SH-SY5Y (cell line): ENCODE data around the gene SEMA5B.

Experiments
- GATA2 ChIP-seq: IDR thresholded peaks from 2 replicates; pipeline ENCODE4 v1.6.1; 2011; ENCODE audit warnings: mild to moderate bottlenecking, low read depth, low read length
- GATA3 ChIP-seq: IDR thresholded peaks from 2 replicates; pipeline ENCODE4 v1.6.1; 2011; ENCODE audit warnings: low read depth, mild to moderate bottlenecking, low read length, moderate library complexity

SEMA5B gene

DNA sequence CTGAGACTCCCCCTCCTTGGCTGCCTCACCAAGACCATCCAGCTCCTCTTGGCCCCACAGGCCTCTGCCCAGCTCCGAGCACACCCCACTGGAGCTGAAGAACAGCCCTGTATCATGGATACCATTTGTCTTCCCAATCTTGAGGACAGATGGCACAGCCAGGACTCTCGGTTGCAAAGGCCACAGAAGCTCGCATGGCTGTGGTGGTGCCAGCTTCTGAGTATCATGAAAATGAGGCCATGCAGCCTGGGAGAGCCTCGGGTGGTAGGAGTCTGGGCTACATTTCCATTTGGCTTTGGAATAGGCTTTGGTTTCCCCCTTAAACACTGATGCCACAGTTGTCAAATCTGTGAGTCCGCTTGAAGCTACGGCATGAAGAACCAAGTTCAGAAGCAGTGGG is 106.6 kb downstream of the SEMA5B start:
- TF ChIP-seq GATA2: no peak
- TF ChIP-seq GATA3: no peak

DNA sequence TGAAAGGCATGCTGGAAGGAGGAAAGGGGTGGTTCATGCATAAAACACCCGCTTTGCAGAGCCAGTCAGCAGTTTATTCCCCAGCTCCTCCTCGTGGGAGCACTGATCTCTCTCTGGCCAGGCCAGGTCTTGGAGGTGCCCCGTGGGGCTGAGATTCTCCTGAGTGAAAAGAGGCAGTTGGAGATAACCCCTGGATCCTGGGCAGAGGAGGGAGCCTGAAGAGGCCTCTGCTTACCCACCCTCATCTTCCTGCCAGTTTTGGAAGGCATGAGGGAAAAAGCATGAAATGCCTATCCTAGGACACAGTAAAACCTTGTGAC is 108.3 kb downstream of the SEMA5B start:
- no peak for TF ChIP-seq GATA3
- no peak for TF ChIP-seq GATA2

DNA sequence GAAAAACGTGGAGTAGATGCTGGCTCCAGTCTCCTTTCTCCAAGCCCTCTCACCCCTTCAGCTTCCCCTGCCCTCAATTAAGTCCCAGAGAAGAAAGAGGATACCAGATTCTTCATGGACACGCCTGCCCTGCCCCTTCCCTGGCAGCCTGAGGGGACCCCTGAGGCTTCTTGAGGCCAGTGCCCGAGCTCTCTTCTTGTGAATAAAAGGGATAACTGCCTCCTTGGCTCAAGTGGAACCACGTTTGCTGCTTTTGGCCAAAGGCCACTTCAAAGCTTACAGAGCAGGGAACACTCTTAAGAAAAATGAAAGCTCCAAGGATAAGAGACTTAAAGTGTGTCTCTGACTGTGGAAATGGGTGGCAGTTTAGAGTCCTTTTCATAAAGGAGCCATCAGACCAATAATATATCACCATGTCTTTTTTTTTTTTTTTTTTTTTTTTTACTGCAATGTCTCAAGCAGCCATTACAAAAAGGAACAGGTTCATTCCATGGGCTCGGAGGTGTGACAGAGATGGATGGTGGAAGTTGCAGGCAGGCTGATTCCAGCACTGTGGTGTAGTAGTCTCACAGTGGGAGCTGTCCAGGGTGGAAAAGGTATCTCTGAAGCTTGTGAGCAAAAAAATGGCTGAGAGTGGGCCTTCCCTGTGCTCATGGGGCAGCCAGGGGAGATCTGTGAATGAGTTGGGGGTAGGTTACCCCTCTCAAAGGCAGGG is 108.8 kb downstream of the SEMA5B start:
- TF ChIP-seq GATA2 (no peak), GATA3 (no peak)

DNA sequence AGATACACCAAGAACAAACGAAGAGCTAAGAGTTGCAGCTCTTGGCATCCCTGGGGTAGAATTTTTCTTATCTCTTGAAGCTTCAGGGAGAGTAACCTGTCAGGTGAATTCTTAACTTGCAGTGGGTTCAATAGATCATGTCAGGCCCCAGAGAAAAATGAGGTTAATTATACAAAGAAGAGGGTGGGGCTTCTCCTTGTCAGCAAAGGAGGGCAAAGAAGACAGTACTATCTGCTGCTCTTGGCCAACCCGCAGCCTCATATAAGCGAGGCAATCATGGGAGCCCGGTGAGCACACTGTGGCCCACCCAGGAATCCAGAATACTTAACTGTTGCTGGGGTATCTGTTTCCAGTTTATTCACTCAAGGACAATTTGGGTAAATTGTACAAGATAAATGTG is 110.2 kb downstream of the SEMA5B start:
- TF ChIP-seq GATA2: no peak
- TF ChIP-seq GATA3: no peak

DNA sequence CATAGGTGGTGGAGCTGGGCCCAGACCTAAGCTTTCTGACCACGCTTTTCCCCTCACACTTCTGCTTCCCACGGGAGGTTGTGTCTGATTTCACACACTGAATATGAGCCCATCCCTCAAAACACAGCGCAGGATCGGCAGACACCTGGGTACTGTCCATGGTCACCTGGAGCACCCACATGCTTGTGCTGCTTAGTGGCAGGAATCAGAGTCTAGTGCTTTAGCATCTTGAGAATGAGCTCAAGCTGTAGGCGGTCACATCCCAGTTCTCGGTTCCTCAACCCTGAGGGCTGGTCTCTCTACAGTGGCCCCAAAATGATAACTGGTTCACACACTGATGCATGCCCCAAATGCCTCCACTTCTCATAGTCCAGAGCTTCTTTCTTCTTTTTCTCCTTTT is 111.0 kb downstream of the SEMA5B start:
- no peak for TF ChIP-seq GATA3
- TF ChIP-seq GATA2: no peak

DNA sequence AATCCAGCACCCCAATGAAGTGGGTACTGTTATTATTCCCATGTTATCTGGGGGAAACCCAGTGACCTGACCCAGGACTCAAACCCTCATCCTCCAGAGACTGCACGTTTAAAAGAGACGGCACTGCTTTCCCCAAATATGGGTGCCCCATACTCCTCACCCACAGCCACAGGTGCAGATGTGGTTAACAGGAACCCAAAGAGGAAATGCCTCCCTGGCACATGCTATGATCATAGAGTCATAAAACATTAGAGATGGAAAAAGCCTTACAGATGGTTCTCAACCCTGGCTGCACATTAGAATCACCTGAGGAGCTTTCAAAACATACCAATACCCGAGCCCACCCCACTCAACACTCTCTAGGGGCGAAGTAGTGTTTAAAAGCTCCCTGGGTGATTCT is 111.5 kb downstream of the SEMA5B start:
- no peak for TF ChIP-seq GATA3
- TF ChIP-seq GATA2: no peak

DNA sequence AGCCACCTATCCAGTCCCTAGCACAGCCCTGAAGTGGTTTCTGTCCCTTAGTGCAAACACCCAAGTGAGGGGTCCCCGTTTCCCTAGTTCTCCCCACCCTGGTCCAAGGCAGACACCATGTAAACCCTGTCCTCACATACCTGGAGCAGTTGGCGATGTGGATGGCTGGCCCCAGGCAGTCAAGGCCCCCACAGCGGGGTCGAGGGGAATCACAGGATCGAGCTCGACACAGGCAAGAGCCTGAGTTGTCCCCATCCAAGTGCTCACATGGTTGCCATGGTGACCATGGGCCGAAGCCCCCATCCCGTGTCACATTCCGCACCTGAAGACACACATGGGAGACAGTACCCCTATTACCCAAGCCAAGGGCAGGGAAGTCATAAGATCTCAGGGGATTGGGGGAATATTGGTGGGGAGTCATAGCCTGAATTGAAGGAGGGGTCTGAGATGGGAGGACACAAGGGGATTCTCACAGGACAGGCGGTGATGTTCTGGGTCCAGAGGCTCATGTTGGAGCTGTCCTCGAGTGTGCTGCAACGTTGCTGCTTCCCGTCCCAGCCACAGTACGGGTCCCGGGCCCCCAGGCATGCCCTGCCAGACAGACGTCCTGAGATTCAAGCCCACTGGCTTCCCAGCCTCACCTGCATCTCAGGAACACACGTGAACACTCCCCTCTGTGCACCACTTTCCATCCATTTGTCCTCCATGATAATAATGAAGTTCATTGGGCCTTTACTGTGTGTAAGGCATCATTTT is 112.1 kb downstream of the SEMA5B start:
- TF ChIP-seq GATA2 (no peak), GATA3 (no peak)

DNA sequence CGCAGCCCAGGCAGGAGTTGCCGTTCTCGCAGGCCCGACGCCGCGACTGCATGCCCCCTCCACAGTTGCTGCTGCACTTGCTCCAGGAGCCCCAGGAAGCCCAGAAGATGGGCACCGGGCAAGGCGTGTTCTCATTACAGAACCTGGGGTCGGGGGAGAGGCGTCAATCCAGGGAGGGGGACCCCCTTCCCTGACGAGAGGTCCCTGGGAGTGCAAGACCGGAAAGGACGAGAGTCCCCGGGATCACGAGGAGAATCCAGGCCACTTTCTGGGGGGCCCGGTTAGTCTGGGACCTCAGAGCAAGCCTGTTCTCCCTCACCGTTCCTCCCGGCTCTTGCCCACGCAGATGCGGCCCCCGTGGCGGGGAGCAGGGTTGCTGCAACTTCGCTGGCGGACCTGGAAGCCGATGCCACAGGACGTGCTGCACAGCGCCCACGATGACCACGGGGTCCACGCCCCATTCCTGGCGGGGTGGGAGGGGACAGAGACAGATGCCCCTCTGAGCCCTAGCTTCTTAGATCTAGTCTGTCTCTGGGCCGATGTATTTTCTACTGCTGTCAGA is 113.9 kb downstream of the SEMA5B start:
- no peak for TF ChIP-seq GATA3
- no peak for TF ChIP-seq GATA2

DNA sequence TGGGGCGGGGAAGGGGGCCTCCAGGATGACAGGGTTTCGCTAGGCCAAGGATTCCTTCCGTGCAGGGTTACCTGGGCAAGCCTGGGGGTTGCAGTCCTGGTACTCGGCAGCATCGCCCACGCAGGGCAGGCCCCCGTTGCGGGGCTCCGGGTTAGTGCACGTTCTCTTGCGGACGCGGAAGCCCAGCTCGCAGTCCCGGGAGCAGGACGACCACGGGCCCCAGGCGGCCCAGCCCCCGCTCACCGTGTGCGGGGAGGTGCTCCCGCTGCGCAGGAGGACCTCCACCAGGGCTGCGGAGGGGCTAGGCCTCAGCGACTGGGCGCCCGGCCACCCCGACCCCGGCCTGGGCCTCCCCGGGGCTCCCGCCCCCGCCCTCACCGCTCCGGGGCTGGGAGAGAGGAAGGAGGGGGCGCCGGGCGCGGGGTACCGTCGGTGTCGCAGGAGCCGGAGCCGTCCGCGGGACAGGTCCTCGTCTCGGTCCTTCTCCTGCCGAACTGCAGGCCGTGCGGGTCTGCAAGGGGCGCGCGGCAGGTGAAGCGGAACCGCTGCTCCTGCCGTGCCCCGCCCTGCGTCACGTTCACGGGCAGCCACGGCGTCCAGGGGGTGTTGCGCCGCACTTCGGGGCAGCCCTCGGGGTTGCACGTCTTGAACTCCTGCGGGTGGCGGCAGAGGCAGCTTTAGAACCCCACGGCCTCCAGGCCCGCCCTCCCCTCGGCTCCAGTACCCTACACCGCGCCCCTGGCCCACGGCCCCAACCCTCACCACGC is 114.6 kb downstream of the SEMA5B start:
- TF ChIP-seq GATA3 (no peak), GATA2 (no peak)

DNA sequence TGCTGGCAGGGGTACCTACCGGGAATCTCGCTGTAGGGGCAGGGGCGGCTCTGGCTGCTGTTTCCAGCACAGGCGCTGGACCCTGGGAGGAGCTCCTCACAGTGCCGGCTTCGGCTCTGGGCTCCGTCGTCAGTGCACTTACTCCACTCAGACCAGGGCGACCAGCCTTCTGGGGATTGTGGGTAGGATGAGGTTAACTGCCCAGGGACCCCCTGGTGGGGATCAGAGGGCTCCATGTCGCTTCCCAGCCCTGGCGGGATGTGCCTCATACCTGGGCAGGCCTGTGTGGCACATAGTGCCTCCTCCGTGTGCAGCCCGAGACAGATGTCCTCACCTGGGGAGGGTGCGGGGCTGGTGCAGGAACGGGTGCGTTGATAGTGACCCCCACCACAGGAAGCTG is 115.7 kb downstream of the SEMA5B start:
- TF ChIP-seq GATA3 (no peak), GATA2 (no peak)

DNA sequence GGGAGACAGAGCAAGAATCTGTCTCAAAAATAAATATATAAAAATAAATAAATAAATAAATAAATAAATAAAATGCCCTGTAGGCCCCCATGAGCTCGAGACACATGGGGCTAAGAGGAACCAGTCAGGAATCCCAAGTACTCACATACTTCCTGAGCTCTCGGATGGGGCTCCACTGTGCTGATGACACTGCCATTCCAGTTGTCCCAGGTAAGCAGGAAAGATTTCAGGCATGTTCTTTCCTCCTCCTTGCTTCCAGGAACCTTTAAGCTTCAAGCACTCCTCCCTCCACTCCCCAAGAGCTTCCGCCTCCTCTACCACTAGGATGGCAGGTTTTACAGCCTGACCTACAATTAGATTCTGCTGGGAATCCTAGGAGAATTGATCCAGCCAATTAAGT is 119.3 kb downstream of the SEMA5B start:
- TF ChIP-seq GATA2 (no peak), GATA3 (no peak)

DNA sequence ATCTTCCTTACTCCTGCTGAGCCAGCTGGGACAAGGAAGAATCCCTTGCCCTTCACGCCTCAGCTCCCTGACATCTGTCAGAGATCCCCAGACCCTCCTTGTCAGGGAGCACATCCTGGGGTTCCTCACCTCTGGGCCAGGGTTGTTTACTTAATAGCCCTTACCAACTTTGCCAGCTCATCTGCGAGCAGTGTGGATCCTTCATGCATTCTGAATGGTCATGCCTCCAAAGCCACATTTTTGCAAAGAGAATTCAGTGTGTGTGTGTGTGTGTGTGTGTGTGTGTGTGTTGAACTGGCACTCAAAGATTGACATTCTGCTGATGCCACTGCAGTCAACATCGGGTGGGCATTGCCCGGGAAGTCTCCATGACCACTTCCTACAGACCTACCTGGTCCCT is 120.1 kb downstream of the SEMA5B start:
- TF ChIP-seq GATA3 (no peak), GATA2 (no peak)

DNA sequence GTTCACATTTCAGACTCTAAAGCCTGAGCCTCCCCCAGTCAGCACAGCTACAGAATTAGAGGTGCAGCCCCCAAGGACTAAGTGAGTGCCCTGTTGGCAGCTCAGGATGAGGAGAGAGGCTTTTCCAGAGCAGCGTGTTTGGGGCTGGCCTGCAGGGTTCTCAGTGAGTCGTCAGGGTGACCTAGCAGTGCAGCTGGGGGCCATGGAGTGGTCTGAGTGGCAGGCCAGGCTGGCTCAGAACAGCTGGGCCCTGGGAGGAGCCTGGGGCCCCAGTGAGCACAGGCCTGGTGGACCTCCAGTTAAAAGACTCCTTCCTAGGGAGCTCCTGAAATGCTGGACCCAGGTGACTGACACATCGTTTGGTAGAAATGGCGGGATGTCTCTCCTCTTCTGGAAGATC is 124.4 kb downstream of the SEMA5B start:
- TF ChIP-seq GATA2: no peak
- no peak for TF ChIP-seq GATA3

DNA sequence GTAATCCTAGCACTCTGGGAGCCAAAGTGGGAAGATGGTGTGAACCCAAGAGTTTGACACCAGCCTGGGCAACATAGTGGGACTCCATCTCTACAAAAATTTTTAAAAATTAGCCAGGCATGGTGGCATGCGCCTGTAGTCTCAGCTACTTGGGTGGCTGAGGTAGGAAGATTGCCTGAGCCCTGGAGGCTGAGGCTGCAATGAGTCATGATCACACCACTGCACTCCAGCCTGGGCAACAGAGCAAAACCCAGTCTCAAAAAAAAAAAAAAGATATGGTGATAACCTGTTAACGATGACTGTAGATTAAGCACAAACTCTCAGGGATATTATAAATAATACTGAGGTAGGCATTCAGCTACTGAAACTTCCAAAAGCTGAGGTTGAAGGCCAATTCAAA is 125.2 kb downstream of the SEMA5B start:
- TF ChIP-seq GATA3: no peak
- TF ChIP-seq GATA2: no peak
